Thyroid gland (tissue), 4 donors: Measurements from ENCODE around the gene ADAP1. TPM values are rescaled to one million over a fixed set of nuclear protein-coding genes. Genes with fewer than 3 reads are reported as not detected.
"Not testable (repeated sequence)": the region's sequence is repeated elsewhere in the genome, so short reads cannot be mapped to it uniquely, and the experiment has no call there.

Experiments used
- DNase-seq, 2 donors: peaks; one replicate each; pipeline ENCODE4 v3.0.0-alpha.2; 2019
- H3K27ac ChIP-seq, 3 donors: fragments of 200-600 bp; sonication (generic); 1 replicate in 2 of 3; 2 replicates in 1 of 3; pipeline ENCODE4 v1.5.1; 2016 to 2019; ENCODE audit warnings: mild to moderate bottlenecking in 1 of 3, moderate library complexity in 1 of 3
- H3K27me3 ChIP-seq: fragments of 200-600 bp; sonication (generic); one replicate; pipeline ENCODE4 v1.5.1; 2019
- H3K36me3 ChIP-seq, 2 donors: fragments of 200-600 bp; sonication (generic); one replicate each; pipeline ENCODE4 v1.5.1; 2016 to 2019
- H3K4me1 ChIP-seq, 2 donors: fragments of 200-600 bp; sonication (generic); one replicate each; pipeline ENCODE4 v1.5.1; 2017 to 2019
- H3K4me3 ChIP-seq, 3 donors: fragments of 200-600 bp; sonication (generic); replicated peaks in 1 of 3; 1 replicate in 2 of 3; 2 replicates in 1 of 3; pipeline ENCODE4 v1.5.1; 2016; ENCODE audit warnings: mild to moderate bottlenecking in 1 of 3
- H3K9me3 ChIP-seq: fragments of 200-600 bp; sonication (generic); one replicate; pipeline ENCODE4 v1.5.1; 2017
- CTCF ChIP-seq, 6 experiments: fragments of 200-600 bp in 3 of 6; fragments of 450-650 bp in 3 of 6; sonication (generic) in 3 of 6; IDR thresholded peaks; one replicate each; pipeline ENCODE4 v1.5.1; 2016 to 2019; ENCODE audit warnings: antibody characterized with exemption in 6 of 6, mild to moderate bottlenecking in 2 of 6, inconsistent platforms in 1 of 6, moderate library complexity in 1 of 6
- POLR2A ChIP-seq, 2 donors: fragments of 450-650 bp; IDR thresholded peaks; one replicate each; pipeline ENCODE4 v1.6.1; 2017; ENCODE audit warnings: antibody characterized with exemption in 2 of 2, mild to moderate bottlenecking in 2 of 2, moderate library complexity in 1 of 2
- WGBS, 2 donors: methylation state at CpG; one replicate each; pipeline ENCODE4 v1.1.5; 2017; 5-methylcytosine and 5-hydroxymethylcytosine counted together
- intact Hi-C: fragments of 100-400 bp; cut with DNase I; formaldehyde crosslinking; loops from one replicate; pipeline ENCODE4 v1.15.1; 2023
- total RNA-seq, 4 donors: library from RNA; depleted of rRNA; stranded (reverse); fragments of >200 nt; gene quantifications; one replicate each; pipeline ENCODE4 v1.2.3, GENCODE V29; 2016

ADAP1 gene
- total RNA-seq, 4 donors from 2014 or later = 11.7 to 29.9 (median 23.4) TPM

GRCh38 chr7:873367-874002 is 81.0 kb downstream of the ADAP1 start:
- Histone ChIP-seq H3K27me3 (no peaks in the 10 kb centered on the region), H3K4me1 (peaks cover 13 to 23% of the 10 kb centered on the region in 2 donors), H3K9me3 (no peaks in the 10 kb centered on the region), H3K36me3 (peaks cover 8 to 13% of the 10 kb centered on the region in 2 donors), H3K4me3 (no peak overlapping the region), H3K27ac (peak overlapping the region in 2 of 3 donors; percentile 24 to 40)
- TF ChIP-seq POLR2A (IDR thresholded peaks at IDR 0.05) = no peak
- TF ChIP-seq CTCF (IDR thresholded peaks at IDR 0.05) = peak; percentile 83 to 98 (median 94)
- DNase-seq = peak; percentile 88 to 89
- WGBS, 2 donors = 32 to 37% methylated on average over 13 to 18 of the region's 18 CpGs
- intact Hi-C loops = loop anchor here (2.0 to 5.0 kb wide), 2 partner anchors 87 to 551 kb away; no protein-coding TSS in a partner anchor

GRCh38 chr7:872685-873084 is 81.8 kb downstream of the ADAP1 start:
- H3K36me3 ChIP-seq = peaks cover 8 to 15% of the 10 kb centered on the region in 2 donors
- WGBS, 2 donors = 91 to 95% methylated on average over 19 of the region's 19 CpGs
- not testable (repeated sequence) for H3K4me3 ChIP-seq, DNase-seq, H3K9me3 ChIP-seq, H3K27me3 ChIP-seq
- peak overlapping the region in 1 of 3 donors; percentile 24 for H3K27ac ChIP-seq
- H3K4me1 ChIP-seq = peaks cover 9 to 21% of the 10 kb centered on the region in 2 donors
- intact Hi-C loops = loop anchor here (5.0 kb wide), 1 partner anchor 550 kb away; no protein-coding TSS in a partner anchor

GRCh38 chr7:871900-872537 is 82.5 kb downstream of the ADAP1 start:
- Histone ChIP-seq H3K4me1 (peaks cover 9 to 26% of the 10 kb centered on the region in 2 donors), H3K9me3 (no peaks in the 10 kb centered on the region), H3K36me3 (peaks cover 8 to 17% of the 10 kb centered on the region in 2 donors), H3K27ac (no peak overlapping the region), H3K27me3 (no peaks in the 10 kb centered on the region), H3K4me3 (no peak overlapping the region)
- intact Hi-C loops = loop anchor here (5.0 kb wide), 1 partner anchor 550 kb away; no protein-coding TSS in a partner anchor
- no peak for DNase-seq
- WGBS, 2 donors = 87 to 90% methylated on average over 12 to 14 of the region's 14 CpGs
- TF ChIP-seq CTCF (IDR thresholded peaks at IDR 0.05) = no peak
- no peak for TF ChIP-seq POLR2A (IDR thresholded peaks at IDR 0.05)

- DNase-seq = no peak
- peak overlapping the region in 2 of 3 donors; percentile 10 to 60 for H3K27ac ChIP-seq
- no peaks in the 10 kb centered on the region for H3K9me3 ChIP-seq
- TF ChIP-seq POLR2A (IDR thresholded peaks at IDR 0.05) (no peak), CTCF (IDR thresholded peaks at IDR 0.05) (no peak)
- no peaks in the 10 kb centered on the region for H3K27me3 ChIP-seq
- H3K4me1 ChIP-seq = peaks cover 9 to 28% of the 10 kb centered on the region in 2 donors
- H3K4me3 ChIP-seq = no peak overlapping the region
- peaks cover 13 to 20% of the 10 kb centered on the region in 2 donors for H3K36me3 ChIP-seq
- intact Hi-C loops = no loop called here
- 88 to 94% methylated on average over 12 to 14 of the region's 14 CpGs for WGBS, 2 donors
These were observed 85.1 kb downstream of the ADAP1 start for GRCh38 chr7:869348-869747.

GRCh38 chr7:868189-868486 is 86.3 kb downstream of the ADAP1 start:
- H3K4me3 ChIP-seq = no peak overlapping the region
- no peaks in the 10 kb centered on the region for H3K9me3 ChIP-seq
- TF ChIP-seq CTCF (IDR thresholded peaks at IDR 0.05) (no peak), POLR2A (IDR thresholded peaks at IDR 0.05) (no peak)
- H3K27me3 ChIP-seq = no peaks in the 10 kb centered on the region
- intact Hi-C loops = no loop called here
- no peak for DNase-seq
- peak overlapping the region; percentile 89 to 92 (median 89) for H3K27ac ChIP-seq
- peaks cover 4 to 20% of the 10 kb centered on the region in 2 donors for H3K4me1 ChIP-seq
- WGBS, 2 donors = 94 to 100% methylated on average over 10 of the region's 17 CpGs
- H3K36me3 ChIP-seq = peaks cover 14 to 20% of the 10 kb centered on the region in 2 donors
